ENCODE measurements around the gene ZNF532.

GRCh38 chr18:58977801-58978200, 113.1 kb downstream of the ZNF532 start:
- no peak for TF ChIP-seq EZH2 (IDR thresholded peaks at IDR 0.05)
- no peak for TF ChIP-seq CTCF (IDR thresholded peaks at IDR 0.05)
